Measurements from ENCODE around the gene BEND6.

- TF ChIP-seq CTCF (IDR thresholded peaks at IDR 0.05) (no peak), EP300 (IDR thresholded peaks at IDR 0.05; ENCODE audit: low read depth) (no peak)
These were observed 69.9 kb downstream of the BEND6 start for GRCh38 chr6:57024775-57025174.
